ACC112 (cell line): ENCODE measurements around the gene TRPC4AP.

Source experiments
- H2AFZ ChIP-seq: fragments of 200-600 bp; sonication (generic); one replicate; pipeline ENCODE4 v1.6.0; 2017; ENCODE audit warnings: antibody characterized with exemption, low read length; ENCODE audit not compliant: unreplicated experiment
- H3K27ac ChIP-seq: fragments of 200-600 bp; sonication (generic); 2 replicates; pipeline ENCODE4 v1.5.1; 2014; ENCODE audit warnings: low read depth, mild to moderate bottlenecking, antibody characterized with exemption, low read length, moderate library complexity
- H3K27me3 ChIP-seq: fragments of 200-600 bp; sonication (generic); 2 replicates; pipeline ENCODE4 v1.6.1; 2014; ENCODE audit warnings: mild to moderate bottlenecking, antibody characterized with exemption, low read length, moderate library complexity, mixed read lengths; ENCODE audit not compliant: insufficient read depth
- H3K36me3 ChIP-seq: fragments of 200-600 bp; sonication (generic); 2 replicates; pipeline ENCODE4 v1.6.1; 2016; ENCODE audit warnings: mild to moderate bottlenecking, antibody characterized with exemption, low read length, moderate library complexity, mixed read lengths; ENCODE audit not compliant: insufficient read depth
- H3K4me1 ChIP-seq: fragments of 200-600 bp; sonication (generic); one replicate; pipeline ENCODE4 v1.6.1; 2016; ENCODE audit warnings: low read length, mixed read lengths; ENCODE audit not compliant: insufficient read depth, unreplicated experiment, control insufficient read depth
- H3K4me3 ChIP-seq: fragments of 200-600 bp; sonication (generic); 2 replicates; pipeline ENCODE4 v1.5.1; 2014; ENCODE audit warnings: mild to moderate bottlenecking, low read depth, low read length
- H3K79me2 ChIP-seq: fragments of 200-600 bp; sonication (generic); one replicate; pipeline ENCODE4 v1.6.0; 2016; ENCODE audit warnings: low read length; ENCODE audit not compliant: control insufficient read depth, unreplicated experiment, insufficient read depth

The TRPC4AP gene

DNA sequence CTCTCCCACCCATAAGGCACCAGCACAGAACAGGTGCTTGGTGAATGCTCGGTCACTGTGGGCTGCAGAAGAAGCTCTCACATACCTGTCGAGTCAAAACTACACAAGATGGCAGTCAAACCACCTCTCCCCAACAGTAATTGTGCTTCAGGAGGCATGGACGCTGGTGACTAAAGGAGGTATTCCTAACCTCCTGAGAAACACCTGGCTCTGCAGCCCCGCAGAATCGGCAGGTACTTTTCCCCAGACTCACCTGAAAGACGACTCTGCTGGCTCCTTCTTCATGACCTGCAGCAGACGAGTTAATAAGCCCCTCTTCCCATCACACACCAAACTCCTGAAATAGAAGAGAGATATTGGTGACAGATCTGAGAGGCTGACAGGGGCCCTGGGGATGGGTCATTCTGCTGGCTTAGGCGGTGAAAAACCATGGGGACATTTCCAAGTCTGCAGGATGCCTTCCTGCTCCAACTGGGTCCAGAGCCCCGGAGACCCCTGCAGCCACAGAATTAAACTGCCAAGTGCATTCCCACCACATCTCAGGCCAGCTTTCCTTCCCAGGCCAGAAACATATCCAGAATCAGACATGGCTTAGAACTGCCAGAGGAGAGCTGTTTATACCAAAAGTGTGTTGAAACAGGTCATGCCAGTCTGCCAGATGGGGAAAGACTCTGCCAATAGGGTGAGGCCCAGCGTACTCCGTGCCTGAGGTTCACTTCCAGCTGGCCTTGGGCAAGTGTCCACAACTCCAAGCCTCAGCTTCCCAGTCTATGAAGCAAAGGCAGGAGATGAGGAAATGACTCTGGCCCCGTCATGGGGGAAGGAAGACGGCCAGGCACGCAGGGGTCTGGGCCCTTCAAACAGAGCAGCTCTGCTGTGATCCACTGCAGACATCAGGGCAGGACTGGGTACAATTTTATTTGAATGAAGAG, 83.9 kb downstream of the TRPC4AP start:
- Histone ChIP-seq H2AFZ (no peak overlapping the region), H3K4me1 (peaks cover 11% of the 10 kb centered on the region), H3K27me3 (no peaks in the 10 kb centered on the region), H3K27ac (no peak overlapping the region), H3K4me3 (no peak overlapping the region), H3K79me2 (no peaks in the 10 kb centered on the region), H3K36me3 (peaks cover 57% of the 10 kb centered on the region; the same call in 1 of the 2 replicates)

GRCh38 chr20:35007891-35008290, 84.7 kb downstream of the TRPC4AP start:
- Histone ChIP-seq H3K4me1 (peaks cover 11% of the 10 kb centered on the region), H3K27me3 (no peaks in the 10 kb centered on the region), H2AFZ (no peak overlapping the region), H3K4me3 (no peak overlapping the region), H3K79me2 (no peaks in the 10 kb centered on the region), H3K36me3 (peaks cover 57% of the 10 kb centered on the region; the same call in 1 of the 2 replicates), H3K27ac (no peak overlapping the region)

DNA sequence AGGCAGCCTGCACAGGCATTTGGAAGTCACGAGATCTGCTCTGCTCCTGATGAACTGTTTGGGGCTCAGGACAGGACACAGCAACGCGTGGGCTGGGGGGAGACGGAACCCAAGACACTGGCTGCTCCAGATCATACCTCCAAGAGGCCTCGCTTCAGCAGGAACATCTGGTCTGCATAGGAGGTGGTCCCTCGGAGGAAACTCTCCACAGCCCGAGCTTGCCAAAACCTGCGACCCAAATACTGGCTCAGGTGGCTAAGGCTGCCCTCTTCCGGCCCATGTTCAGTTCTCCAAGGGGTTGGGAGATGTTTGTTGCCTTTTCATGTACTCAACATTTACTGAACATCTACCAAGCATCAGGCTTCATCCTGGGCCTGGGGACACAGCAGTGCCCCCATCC, 85.2 kb downstream of the TRPC4AP start:
- H3K27me3 ChIP-seq = no peaks in the 10 kb centered on the region
- no peak overlapping the region for H3K4me3 ChIP-seq
- H3K36me3 ChIP-seq = peaks cover 54% of the 10 kb centered on the region; the same call in 1 of the 2 replicates
- H3K27ac ChIP-seq = no peak overlapping the region
- H2AFZ ChIP-seq = no peak overlapping the region
- H3K4me1 ChIP-seq = peaks cover 9% of the 10 kb centered on the region
- no peaks in the 10 kb centered on the region for H3K79me2 ChIP-seq

DNA sequence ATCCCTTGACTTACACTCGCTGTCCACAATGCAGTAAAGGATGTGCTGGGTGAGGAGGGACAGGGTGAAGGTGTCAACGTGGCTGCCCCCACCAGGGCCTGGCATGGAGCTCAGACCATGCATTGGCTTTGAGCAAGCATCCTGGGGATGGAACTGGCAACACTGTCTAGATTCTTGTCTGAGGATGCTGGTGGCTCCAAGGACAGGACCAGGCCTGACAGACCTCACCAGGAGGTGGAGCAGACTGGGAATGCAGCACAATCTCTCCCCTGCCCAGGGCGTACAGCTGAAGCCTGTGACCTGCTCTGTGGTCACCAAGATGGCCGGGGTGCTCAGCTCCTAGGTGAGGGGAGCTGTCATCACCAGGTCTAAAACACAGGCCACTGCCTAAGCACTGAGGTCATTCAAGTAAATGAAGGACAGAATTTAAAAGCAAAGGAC, 86.1 kb downstream of the TRPC4AP start:
- Histone ChIP-seq H3K4me1 (peaks cover under 1% of the 10 kb centered on the region), H3K36me3 (peaks cover 46% of the 10 kb centered on the region; the same call in 1 of the 2 replicates), H3K27me3 (no peaks in the 10 kb centered on the region), H3K4me3 (no peak overlapping the region), H2AFZ (no peak overlapping the region), H3K27ac (no peak overlapping the region), H3K79me2 (no peaks in the 10 kb centered on the region)

DNA sequence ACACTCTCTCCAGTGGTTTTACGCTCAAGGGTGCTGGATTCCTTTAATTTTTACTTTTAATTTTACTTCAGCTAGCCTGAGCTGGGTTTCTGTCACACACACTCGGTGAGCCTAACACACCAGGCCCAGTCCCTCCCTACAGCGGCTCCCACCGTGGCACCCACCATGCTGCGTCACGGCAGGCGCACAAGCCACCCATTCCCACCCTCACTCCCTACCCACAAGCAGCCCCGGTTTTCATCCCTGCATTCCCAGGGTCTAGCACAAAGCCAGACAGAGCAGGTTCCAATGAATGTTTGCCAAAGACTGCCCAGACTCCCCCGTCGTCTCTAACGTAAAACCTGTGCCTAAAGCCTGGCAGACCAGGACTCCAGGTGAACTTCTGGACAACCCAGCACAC, 86.6 kb downstream of the TRPC4AP start:
- no peak overlapping the region for H2AFZ ChIP-seq
- H3K27me3 ChIP-seq = no peaks in the 10 kb centered on the region
- no peak overlapping the region for H3K4me3 ChIP-seq
- no peaks in the 10 kb centered on the region for H3K79me2 ChIP-seq
- H3K27ac ChIP-seq = no peak overlapping the region
- peaks cover 47% of the 10 kb centered on the region; the same call in 1 of the 2 replicates for H3K36me3 ChIP-seq
- H3K4me1 ChIP-seq = no peaks in the 10 kb centered on the region

- H3K27ac ChIP-seq = no peak overlapping the region
- H2AFZ ChIP-seq = no peak overlapping the region
- H3K79me2 ChIP-seq = no peaks in the 10 kb centered on the region
- H3K27me3 ChIP-seq = no peaks in the 10 kb centered on the region
- no peak overlapping the region for H3K4me3 ChIP-seq
- H3K4me1 ChIP-seq = no peaks in the 10 kb centered on the region
- peaks cover 45% of the 10 kb centered on the region; the same call in 1 of the 2 replicates for H3K36me3 ChIP-seq
Observed at GRCh38 chr20:35005463-35005961, 87.1 kb downstream of the TRPC4AP start.

DNA sequence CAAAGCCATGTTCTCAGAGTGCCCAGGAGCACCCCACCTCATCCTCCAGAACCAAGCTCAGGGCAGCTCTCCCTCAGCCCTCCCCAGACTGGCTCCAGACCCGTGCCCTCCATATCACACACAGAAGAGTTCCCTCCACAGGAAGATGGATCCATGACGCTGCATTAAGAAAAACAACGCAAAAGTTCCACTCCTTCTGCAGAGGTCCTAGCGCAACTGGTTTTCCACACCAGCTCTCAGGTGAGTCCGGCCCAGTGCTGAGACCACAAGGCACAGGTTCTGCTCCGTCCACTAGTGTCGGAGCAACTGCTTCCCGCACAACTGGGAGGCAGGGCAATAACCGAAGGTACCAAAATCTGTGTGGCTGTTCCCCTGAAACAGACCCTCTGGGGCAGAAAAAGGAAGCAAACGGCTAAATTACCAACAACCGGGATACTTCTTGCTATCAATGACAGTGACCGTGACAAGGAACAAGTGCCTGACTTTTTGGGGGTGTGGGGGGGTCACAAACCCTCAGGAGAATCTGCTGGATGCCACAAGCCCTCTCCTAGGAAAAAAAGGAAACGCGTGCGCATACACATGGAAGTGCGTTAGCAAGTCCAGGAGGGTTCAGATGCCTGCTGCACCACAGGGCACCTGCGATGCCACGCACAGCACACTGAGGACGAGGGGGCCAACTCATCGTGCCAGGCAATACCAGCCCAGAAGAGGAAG, 87.7 kb downstream of the TRPC4AP start:
- H3K79me2 ChIP-seq = no peaks in the 10 kb centered on the region
- peaks cover 41% of the 10 kb centered on the region; the same call in 1 of the 2 replicates for H3K36me3 ChIP-seq
- no peak overlapping the region for H3K27ac ChIP-seq

DNA sequence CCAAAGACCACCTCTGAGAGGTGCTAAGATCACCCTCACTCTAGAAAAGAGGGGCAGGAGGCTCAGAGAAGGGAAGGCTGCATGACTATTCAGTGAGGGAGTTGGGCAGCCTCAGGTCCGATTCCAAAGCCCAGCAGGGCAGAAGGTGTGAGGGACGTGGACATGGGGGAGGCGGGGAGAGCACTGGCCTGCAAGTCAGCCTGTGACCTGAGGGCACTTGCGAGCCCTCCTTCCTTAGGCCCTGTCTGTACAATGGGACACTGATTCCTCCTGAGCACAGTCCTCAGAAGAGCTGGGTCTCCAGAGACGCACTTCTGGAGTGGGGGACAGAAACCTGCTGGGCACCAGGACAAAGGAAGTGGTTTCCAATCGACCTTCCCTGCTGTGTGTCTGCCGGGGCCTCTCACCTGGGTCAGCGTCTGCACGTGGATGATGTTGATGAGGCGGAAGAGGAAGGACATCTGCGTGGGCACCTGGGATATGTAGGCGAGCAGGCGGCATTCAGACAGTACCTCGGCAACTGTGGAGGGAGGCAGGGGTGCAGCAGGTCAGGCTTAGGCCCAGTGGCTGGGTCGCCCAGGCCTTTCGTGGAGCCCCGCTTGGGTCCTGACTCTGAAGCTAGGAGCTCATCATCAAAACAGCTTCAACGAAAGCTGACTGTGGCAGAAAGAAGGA, 88.4 kb downstream of the TRPC4AP start:
- Histone ChIP-seq H3K27me3 (no peaks in the 10 kb centered on the region), H3K4me1 (no peaks in the 10 kb centered on the region), H3K79me2 (no peaks in the 10 kb centered on the region), H3K4me3 (no peak overlapping the region), H3K27ac (no peak overlapping the region), H2AFZ (no peak overlapping the region), H3K36me3 (peaks cover 35% of the 10 kb centered on the region; the same call in 1 of the 2 replicates)

More for the DNA sequence above, 87.7 kb downstream of the TRPC4AP start:
- no peaks in the 10 kb centered on the region for H3K4me1 ChIP-seq
- no peak overlapping the region for H2AFZ ChIP-seq
- H3K27me3 ChIP-seq = no peaks in the 10 kb centered on the region
- no peak overlapping the region for H3K4me3 ChIP-seq

GRCh38 chr20:35003211-35004031, 89.2 kb downstream of the TRPC4AP start:
- no peak overlapping the region for H2AFZ ChIP-seq
- no peaks in the 10 kb centered on the region for H3K27me3 ChIP-seq
- no peaks in the 10 kb centered on the region for H3K79me2 ChIP-seq
- no peaks in the 10 kb centered on the region for H3K4me1 ChIP-seq
- no peak overlapping the region for H3K4me3 ChIP-seq
- H3K36me3 ChIP-seq = peaks cover 28% of the 10 kb centered on the region; the same call in 1 of the 2 replicates
- no peak overlapping the region for H3K27ac ChIP-seq
